CD4-positive, alpha-beta T cell treated with Interleukin-15 for 1 hour (primary cell): Measurements from ENCODE around the gene VIPR2.
"Not testable (repeated sequence)": the region's sequence is repeated elsewhere in the genome, so short reads cannot be mapped to it uniquely, and the experiment has no call there.

Experiments used
- DNase-seq: peaks from one replicate; pipeline ENCODE4 v3.0.0-alpha.2; 2020

VIPR2 gene

DNA sequence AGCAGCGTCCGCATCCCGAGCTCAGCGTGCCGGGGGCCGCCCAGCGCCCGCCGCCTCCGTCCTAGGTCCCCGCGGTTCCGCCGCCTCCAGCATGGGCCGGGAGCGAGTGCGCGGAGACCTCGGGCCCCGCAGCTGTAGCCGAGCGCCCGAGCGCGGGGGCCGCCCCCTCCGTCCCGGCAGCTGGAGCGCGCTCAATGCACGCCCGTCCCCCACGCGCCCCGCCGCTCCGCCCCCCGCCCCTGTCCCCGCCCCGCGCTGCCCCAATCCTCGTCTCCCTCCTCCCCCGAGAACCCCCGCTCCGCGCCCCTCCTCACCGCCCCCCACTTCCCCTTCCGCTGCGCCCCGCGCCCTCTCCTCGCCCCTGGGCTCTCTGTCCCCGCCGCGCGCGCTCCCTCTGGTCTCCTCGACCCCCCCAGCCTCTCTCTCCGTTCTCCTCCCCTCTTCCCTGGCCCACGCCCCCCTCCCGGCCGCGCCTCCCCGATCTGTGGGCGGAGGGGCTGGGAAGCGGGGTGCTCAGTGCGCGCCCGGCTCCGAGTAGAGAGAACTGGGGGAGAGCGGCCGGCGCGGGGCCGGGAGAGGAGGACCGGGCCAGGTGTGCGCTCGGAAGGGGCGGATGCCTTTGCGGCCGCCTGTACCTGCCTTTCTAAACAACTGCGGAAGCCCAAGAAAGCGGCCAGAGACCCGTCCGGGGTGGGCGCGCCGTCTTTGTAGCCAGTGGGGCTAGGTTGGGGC is at the start of gene VIPR2:
Gene VIPR2, minus strand, starts transcription at position 110 of the 732 bp plus-strand sequence. Its CDS starts 96 bp downstream, at position 14.
- DNase-seq = no peak

- no peak for DNase-seq
Observed at GRCh38 chr7:159193543-159194090, 49.0 kb upstream of the VIPR2 start.

DNA sequence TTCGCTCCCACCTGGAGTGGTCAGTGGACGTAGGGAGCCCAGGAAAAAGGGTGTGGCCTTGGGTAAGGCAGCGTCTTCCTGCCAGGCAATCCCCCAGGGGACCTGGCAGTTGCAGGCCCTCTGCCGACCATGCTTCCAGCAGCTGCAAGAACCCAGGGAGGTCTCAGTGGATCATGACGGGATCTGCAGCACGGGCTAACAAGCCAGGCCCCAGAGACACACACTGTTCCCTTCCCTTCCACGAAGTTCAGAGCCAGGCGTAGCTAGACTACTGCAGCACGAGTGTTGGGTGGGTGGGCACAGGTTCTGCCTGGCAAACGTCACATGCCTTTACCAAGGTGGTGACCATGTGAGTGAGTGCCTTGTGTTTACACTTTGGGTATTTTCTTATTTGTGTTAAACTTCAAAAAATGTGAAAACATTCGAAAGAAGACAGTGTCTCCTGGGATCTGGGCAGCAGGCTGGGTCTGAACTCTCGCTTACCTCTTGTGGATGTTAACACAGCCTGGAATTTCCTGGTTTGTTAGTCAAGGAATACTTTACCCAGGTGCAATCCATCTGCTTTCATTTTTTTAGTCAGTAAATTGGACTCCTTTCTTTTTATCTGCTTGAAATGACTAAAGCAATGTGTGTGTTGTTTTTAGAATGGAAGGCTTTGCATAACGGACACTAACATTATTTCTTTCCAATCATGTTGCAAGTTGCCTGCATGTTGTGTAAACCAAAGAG is 48.2 kb upstream of the VIPR2 start:
- DNase-seq = no peak

- no peak for DNase-seq
Observed at GRCh38 chr7:159192013-159192412, 47.3 kb upstream of the VIPR2 start.

- no peak for DNase-seq
Observed at GRCh38 chr7:159191236-159191635, 46.6 kb upstream of the VIPR2 start.

DNA sequence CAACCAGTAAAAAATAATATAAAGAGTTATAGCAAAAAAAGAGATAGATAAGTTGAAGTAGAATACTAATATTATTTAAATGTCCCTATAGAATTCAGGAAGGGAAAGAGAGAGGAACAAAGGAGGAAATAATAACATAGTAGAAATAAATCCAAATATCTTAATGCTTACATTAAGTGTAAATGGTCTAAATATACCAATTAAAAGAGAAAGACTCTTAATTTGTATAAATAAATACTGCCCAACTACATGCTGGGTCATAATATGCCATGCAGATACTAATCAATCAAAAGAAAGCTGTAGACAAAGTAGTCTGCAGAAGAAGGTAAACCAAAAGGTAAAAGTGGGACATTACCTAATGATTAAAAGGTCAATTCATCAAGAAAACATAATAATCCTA is 43.3 kb upstream of the VIPR2 start:
- DNase-seq = no peak

GRCh38 chr7:159179241-159179640 is 34.6 kb upstream of the VIPR2 start:
- no peak for DNase-seq

GRCh38 chr7:159177284-159177953 is 32.8 kb upstream of the VIPR2 start:
- no peak for DNase-seq

DNA sequence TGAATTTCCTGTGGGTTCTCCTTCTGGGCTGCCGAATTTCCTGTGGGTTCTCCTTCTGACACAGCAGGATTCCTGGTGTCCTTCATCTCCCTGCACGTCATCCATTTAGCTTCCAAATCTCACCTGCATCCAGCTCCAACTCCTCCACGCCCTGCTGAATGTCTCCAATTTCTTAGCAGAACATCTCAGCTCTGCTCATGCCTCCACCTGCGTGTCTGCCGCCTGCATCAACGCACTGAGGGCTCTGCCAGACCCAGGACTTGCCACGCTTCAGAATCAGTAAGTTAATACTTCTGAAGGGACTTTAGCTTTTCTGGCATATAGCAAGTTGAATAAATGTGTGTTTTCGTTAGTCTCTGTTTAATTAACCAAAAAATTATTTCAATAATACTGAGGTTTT is 31.1 kb upstream of the VIPR2 start:
- no peak for DNase-seq

DNA sequence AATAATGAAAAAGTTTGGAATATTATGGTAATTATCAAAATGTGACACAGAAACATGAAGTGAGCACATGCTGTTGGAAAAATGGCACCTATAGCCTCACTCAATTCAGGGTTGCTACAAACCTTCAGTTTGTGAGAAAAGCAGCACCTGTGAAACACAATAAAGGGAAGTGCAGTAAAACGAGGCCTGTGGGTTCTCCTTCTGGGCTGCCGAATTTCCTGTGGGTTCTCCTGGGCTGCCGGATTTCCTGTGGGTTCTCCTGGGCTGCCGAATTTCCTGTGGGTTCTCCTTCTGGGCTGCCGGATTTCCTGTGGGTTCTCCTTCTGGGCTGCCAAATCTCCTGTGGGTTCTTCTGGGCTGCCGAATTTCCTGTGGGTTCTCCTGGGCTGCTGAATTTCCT is 30.4 kb upstream of the VIPR2 start:
- not testable (repeated sequence) for DNase-seq

GRCh38 chr7:159172400-159172799 is 27.7 kb upstream of the VIPR2 start:
- no peak for DNase-seq

DNA sequence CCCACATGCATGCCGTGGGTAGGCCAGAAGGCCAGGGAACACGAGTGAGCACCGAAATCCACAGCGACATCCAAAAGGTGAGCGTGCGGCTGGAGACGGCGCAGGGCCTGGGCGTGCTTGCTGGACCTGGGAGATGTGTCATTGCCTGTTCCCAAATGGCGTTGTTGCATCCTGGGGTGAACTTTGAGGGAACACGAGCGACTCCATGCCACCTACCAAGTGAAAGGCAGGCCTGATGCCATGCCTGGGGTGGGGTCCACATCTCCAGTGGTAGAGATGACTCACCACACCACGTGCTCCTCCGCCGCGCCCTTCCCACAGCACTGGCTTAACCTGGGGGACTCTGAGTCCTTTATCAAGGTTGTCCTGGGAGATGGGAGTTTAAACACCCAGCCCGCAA is 24.7 kb upstream of the VIPR2 start:
- DNase-seq = no peak

- no peak for DNase-seq
Observed at GRCh38 chr7:159167139-159167538, 22.5 kb upstream of the VIPR2 start.

- DNase-seq = no peak
Observed at GRCh38 chr7:159166530-159166929, 21.9 kb upstream of the VIPR2 start.

- no peak for DNase-seq
Observed at GRCh38 chr7:159165352-159165751, 20.7 kb upstream of the VIPR2 start.

GRCh38 chr7:159163703-159164301 is 19.1 kb upstream of the VIPR2 start:
- not testable (repeated sequence) for DNase-seq

DNA sequence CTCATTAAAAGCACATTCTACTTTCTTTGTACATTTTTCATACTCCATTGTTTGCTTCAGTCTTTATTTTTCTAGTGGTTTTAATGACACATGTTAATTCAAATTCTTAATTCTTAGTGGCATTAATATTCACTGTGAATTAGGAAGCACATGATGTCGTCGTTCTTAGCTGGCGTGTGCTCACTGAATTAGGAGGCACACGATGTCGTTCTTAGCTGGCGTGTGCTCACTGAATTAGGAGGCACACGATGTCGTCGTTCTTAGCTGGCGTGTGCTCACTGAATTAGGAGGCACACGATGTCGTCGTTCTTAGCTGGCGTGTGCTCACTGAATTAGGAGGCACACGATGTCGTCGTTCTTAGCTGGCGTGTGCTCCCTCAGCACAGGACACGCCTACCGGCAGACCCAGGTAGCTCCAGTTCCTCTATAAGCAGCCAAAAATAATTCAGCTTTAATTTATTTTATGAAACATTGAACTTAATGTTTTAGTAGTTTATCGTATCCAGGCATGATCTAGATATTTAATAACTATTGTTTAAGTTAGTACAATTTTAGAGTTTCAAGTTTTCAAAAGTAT is 17.5 kb upstream of the VIPR2 start:
- DNase-seq = not testable (repeated sequence)

DNA sequence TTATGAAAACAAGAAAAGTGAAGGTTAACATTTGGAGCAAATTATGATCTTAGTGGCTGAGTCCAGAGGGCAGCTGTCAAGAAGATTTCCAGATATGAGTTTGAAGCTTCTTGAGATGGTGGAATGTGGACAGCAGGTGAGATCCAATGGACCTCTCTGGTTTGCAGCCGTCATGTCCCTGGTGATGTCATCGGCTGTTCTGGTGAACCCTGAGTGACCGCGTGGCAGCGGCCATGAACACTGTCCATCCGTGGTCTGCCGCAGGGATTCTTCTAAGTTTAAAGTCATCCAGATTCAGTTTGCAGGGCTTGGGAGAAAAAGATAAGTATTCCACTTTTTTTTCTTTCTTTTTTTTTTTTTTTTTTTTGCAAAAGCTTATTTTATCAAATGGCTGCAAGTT is 15.8 kb upstream of the VIPR2 start:
- DNase-seq = no peak

GRCh38 chr7:159159731-159160130 is 15.1 kb upstream of the VIPR2 start:
- no peak for DNase-seq

DNA sequence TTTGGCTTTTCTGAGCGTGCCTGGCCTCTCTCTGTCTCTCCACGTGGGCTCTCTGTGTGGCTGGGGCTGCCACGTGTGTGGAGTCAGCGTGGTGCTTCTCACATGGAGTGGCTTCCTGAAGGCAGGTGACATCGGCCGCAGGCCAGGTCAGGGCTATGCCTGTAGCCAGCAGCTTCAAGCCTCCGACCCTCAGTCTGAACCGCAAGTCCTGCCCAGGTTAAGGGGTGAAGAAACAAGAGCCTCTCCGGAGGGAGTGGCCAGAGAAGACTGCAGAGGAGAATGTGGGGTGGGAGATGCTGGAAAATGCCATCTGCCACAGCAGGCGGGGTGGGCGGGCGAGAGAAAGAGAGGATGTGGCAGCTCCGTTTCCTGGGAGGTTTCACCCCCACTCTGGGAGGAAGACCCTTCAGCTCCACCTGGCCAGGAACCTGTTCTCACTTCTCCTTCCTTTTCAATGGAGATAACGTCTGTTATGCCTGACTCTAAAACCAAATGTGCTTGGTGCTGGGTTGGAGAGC is 14.3 kb upstream of the VIPR2 start:
- DNase-seq = no peak

GRCh38 chr7:159158125-159158887 is 13.6 kb upstream of the VIPR2 start:
- DNase-seq = no peak

DNA sequence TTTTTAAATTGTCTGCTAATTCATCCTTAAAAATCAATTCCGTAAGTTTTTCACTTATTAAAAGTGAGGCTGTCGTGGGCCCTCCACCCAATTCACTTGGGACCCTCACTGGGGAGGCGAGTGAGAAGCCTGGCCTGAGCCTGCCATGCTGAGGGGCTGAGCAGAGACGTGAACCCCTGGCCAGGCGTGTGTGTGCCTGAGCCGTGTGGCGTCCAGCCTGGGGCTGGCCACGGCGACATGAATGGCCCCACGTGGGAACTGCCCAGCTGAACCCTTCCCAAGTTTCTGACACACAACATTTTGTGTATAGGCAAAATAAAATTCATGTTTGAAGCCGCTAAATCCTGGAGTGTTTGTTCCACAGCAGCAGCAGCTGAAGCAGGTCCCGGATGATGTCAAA is 13.0 kb upstream of the VIPR2 start:
- no peak for DNase-seq
